Neuronal stem cell (in vitro differentiated cells): ENCODE measurements around the gene TBC1D5.

Source experiments
- DNase-seq: peaks from one replicate; pipeline ENCODE4 v3.0.0-alpha.2; 2013; ENCODE audit warnings: low spot score
- H2AFZ ChIP-seq: one replicate; pipeline ENCODE4 v1.6.1; 2013; ENCODE audit warnings: mild to moderate bottlenecking, low read length, inconsistent platforms
- H2AK5ac ChIP-seq: 2 replicates; pipeline ENCODE4 v1.6.1; 2013; ENCODE audit warnings: low read depth, mild to moderate bottlenecking, inconsistent platforms, low read length, moderate library complexity, mixed read lengths
- H2BK120ac ChIP-seq: 2 replicates; pipeline ENCODE4 v1.6.1; 2013; ENCODE audit warnings: low read depth, mild to moderate bottlenecking, inconsistent platforms, low read length, moderate library complexity, mixed read lengths
- H2BK12ac ChIP-seq: one replicate; pipeline ENCODE4 v1.6.1; 2013; ENCODE audit warnings: low read length, inconsistent platforms
- H2BK15ac ChIP-seq: 2 replicates; pipeline ENCODE4 v1.6.1; 2013; ENCODE audit warnings: mild to moderate bottlenecking, low read length, inconsistent platforms, mixed read lengths
- H2BK5ac ChIP-seq: one replicate; pipeline ENCODE4 v1.6.1; 2013; ENCODE audit warnings: inconsistent platforms, mild to moderate bottlenecking, low read length, moderate library complexity
- H3K14ac ChIP-seq: one replicate; pipeline ENCODE4 v1.6.1; 2013; ENCODE audit warnings: low read length, inconsistent platforms
- H3K18ac ChIP-seq: 2 replicates; pipeline ENCODE4 v1.6.1; 2013; ENCODE audit warnings: low read length, inconsistent platforms
- H3K23ac ChIP-seq: 2 replicates; pipeline ENCODE4 v1.6.1; 2013; ENCODE audit warnings: low read depth, mild to moderate bottlenecking, mixed read lengths, low read length, inconsistent platforms; ENCODE audit not compliant: poor library complexity
- H3K27ac ChIP-seq: replicated peaks from 3 replicates; pipeline ENCODE4 v1.5.1; 2013; ENCODE audit warnings: low read length, inconsistent platforms
- H3K27me3 ChIP-seq, 3 experiments: 2 replicates each; pipeline ENCODE4 v1.6.1; 2013; ENCODE audit warnings: low read length in 3 of 3, mild to moderate bottlenecking in 2 of 3, inconsistent platforms in 1 of 3, low read depth in 1 of 3, mixed read lengths in 1 of 3, moderate library complexity in 1 of 3; ENCODE audit not compliant: control insufficient read depth in 3 of 3, insufficient read depth in 3 of 3
- H3K36me3 ChIP-seq, 2 donors: replicated peaks in 1 of 2; 2 replicates each; pipeline ENCODE4 v1.6.1; 2013; ENCODE audit warnings: low read length in 2 of 2; ENCODE audit not compliant: control insufficient read depth in 2 of 2, insufficient read depth in 2 of 2
- H3K4ac ChIP-seq: 2 replicates; pipeline ENCODE4 v1.6.1; 2013; ENCODE audit warnings: inconsistent platforms, mild to moderate bottlenecking, low read length, moderate library complexity
- H3K4me1 ChIP-seq, 2 donors: 1 replicate in 1 of 2; 2 replicates in 1 of 2; pipeline ENCODE4 v1.6.1; 2013; ENCODE audit warnings: low read length in 2 of 2, low read depth in 1 of 2; ENCODE audit not compliant: control insufficient read depth in 2 of 2, insufficient read depth in 1 of 2
- H3K4me2 ChIP-seq: one replicate; pipeline ENCODE4 v1.6.1; 2013; ENCODE audit warnings: mild to moderate bottlenecking, low read length, inconsistent platforms; ENCODE audit not compliant: insufficient read depth, poor library complexity, severe bottlenecking
- H3K4me3 ChIP-seq, 2 donors: 2 replicates each; pipeline ENCODE4 v1.5.1; 2013; ENCODE audit warnings: low read length in 2 of 2, mild to moderate bottlenecking in 2 of 2, inconsistent platforms in 1 of 2, moderate library complexity in 1 of 2
- H3K79me1 ChIP-seq: one replicate; pipeline ENCODE4 v1.6.1; 2013; ENCODE audit warnings: low read depth, mild to moderate bottlenecking, inconsistent platforms, low read length, moderate library complexity
- H3K9ac ChIP-seq: one replicate; pipeline ENCODE4 v1.6.1; 2013; ENCODE audit warnings: mild to moderate bottlenecking, low read depth, low read length, inconsistent platforms; ENCODE audit not compliant: poor library complexity
- H3K9me3 ChIP-seq, 2 donors: replicated peaks in 1 of 2; 2 replicates each; pipeline versions ENCODE3 to v1.6.1; 2013; ENCODE audit warnings: low read length in 2 of 2, mild to moderate bottlenecking in 2 of 2, inconsistent platforms in 1 of 2, low read depth in 1 of 2, mixed read lengths in 1 of 2, moderate library complexity in 1 of 2; ENCODE audit not compliant: control insufficient read depth in 2 of 2, insufficient read depth in 1 of 2
- H4K8ac ChIP-seq: one replicate; pipeline ENCODE4 v1.6.1; 2013; ENCODE audit warnings: low read depth, mild to moderate bottlenecking, inconsistent platforms, low read length, moderate library complexity
- H4K91ac ChIP-seq: one replicate; pipeline ENCODE4 v1.6.1; 2013; ENCODE audit warnings: low read length, low read depth, mild to moderate bottlenecking, inconsistent platforms; ENCODE audit not compliant: poor library complexity
- WGBS, 2 donors: extraction: QIAGEN DNeasy Blood & Tissue Kit; methylation state at CpG; one replicate each; pipeline ENCODE4 v1.1.7; 2013; ENCODE audit warnings: missing lambda C conversion rate in 2 of 2, mixed read lengths in 1 of 2; ENCODE audit not compliant: insufficient read length in 2 of 2, insufficient replicate concordance in 1 of 2; ENCODE audit errors: extremely low coverage in 2 of 2; 5-methylcytosine and 5-hydroxymethylcytosine counted together

Gene TBC1D5

GRCh38 chr3:17372362-17373210 is 369.8 kb downstream of the TBC1D5 start:
- peaks cover 0 to 7% of the 10 kb centered on the region in 2 donors for H3K36me3 ChIP-seq
- H3K9ac ChIP-seq, result no peak overlapping the region
- no peak overlapping the region for H3K4me3 ChIP-seq
- no peaks in the 10 kb centered on the region for H3K9me3 ChIP-seq
- H3K4me1 ChIP-seq, result no peaks in the 10 kb centered on the region
- no peak overlapping the region for H2AFZ ChIP-seq
- H3K27ac ChIP-seq, result no peak overlapping the region
- H3K14ac ChIP-seq, result no peak overlapping the region
- no peak for DNase-seq
- no peak overlapping the region for H3K18ac ChIP-seq
- no peak overlapping the region for H2BK120ac ChIP-seq
- H3K4ac ChIP-seq, result no peak overlapping the region
- no peak overlapping the region for H4K8ac ChIP-seq
- no peak overlapping the region for H3K23ac ChIP-seq
- no peak overlapping the region for H2BK15ac ChIP-seq
- no peak overlapping the region for H2BK5ac ChIP-seq
- H3K4me2 ChIP-seq, result no peak overlapping the region
- no CpG with 5 or more reads among the region's 4 CpGs for WGBS, 2 donors
- H3K27me3 ChIP-seq, result no peaks in the 10 kb centered on the region
- no peak overlapping the region for H4K91ac ChIP-seq
- no peak overlapping the region for H2AK5ac ChIP-seq
- no peak overlapping the region for H2BK12ac ChIP-seq
- H3K79me1 ChIP-seq, result no peaks in the 10 kb centered on the region

DNA sequence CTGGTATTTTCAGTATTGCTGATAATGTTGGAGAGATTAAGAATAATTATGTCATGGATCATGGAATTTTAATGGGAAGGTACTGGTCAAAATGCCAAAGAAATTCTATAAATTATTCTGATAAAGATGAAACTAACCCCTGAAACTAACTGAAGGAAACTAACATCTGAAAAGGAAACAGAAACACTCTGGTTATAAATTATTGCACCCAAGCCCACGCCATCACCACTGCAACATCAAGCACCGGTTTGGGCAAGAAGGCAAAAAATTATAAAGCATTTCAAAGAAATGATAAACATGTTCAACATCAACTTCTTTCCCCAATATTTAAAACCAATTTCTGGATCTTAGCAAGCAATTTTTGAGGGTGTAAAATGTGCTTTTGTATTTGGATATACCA is 372.5 kb downstream of the TBC1D5 start:
- Histone ChIP-seq H3K9ac (no peak overlapping the region), H3K14ac (no peak overlapping the region), H2AK5ac (no peak overlapping the region), H3K27me3 (no peaks in the 10 kb centered on the region), H2BK5ac (no peak overlapping the region), H3K79me1 (no peaks in the 10 kb centered on the region), H2AFZ (no peak overlapping the region), H3K9me3 (no peaks in the 10 kb centered on the region), H4K91ac (no peak overlapping the region), H3K4ac (no peak overlapping the region), H2BK120ac (no peak overlapping the region), H3K4me1 (no peaks in the 10 kb centered on the region), H3K27ac (no peak overlapping the region), H4K8ac (no peak overlapping the region), H3K36me3 (peaks cover 0 to 7% of the 10 kb centered on the region in 2 donors), H2BK12ac (no peak overlapping the region), H2BK15ac (no peak overlapping the region), H3K18ac (no peak overlapping the region), H3K23ac (no peak overlapping the region), H3K4me2 (no peak overlapping the region), H3K4me3 (no peak overlapping the region)
- DNase-seq, result no peak
- WGBS, 2 donors, result no CpG with 5 or more reads among the region's 2 CpGs

DNA sequence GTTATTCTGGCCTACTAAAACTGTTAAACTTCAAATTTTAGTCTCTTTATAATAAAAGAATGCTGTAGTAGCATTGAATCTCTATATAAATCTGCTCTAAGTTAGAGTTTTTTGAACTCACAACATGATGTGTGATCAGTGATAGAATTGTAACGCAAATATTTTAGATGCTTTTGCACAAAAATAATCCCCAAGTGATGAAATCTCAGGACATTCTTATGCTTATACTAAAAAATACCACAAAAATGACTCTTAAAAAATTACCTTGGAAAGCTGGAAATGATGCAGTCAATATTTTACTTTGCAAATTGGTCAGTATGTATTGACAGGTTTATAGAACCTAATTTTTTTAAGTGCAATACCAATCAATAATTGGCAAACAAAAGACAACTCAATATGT is 375.3 kb downstream of the TBC1D5 start:
- Histone ChIP-seq H3K27me3 (no peaks in the 10 kb centered on the region), H2BK5ac (no peak overlapping the region), H2BK120ac (no peak overlapping the region), H3K23ac (no peak overlapping the region), H3K9ac (no peak overlapping the region), H3K4me2 (no peak overlapping the region), H2BK12ac (no peak overlapping the region), H3K79me1 (no peaks in the 10 kb centered on the region), H3K14ac (no peak overlapping the region), H3K4me3 (no peak overlapping the region), H2AK5ac (no peak overlapping the region), H3K36me3 (peaks cover 0 to 7% of the 10 kb centered on the region in 2 donors), H3K4me1 (no peaks in the 10 kb centered on the region), H3K4ac (no peak overlapping the region), H2BK15ac (no peak overlapping the region), H4K91ac (no peak overlapping the region), H4K8ac (no peak overlapping the region), H2AFZ (no peak overlapping the region), H3K9me3 (no peaks in the 10 kb centered on the region), H3K18ac (no peak overlapping the region), H3K27ac (no peak overlapping the region)
- WGBS, 2 donors, result no CpG with 5 or more reads among the region's 1 CpG
- DNase-seq, result no peak

- H3K79me1 ChIP-seq, result no peaks in the 10 kb centered on the region
These were observed 381.4 kb downstream of the TBC1D5 start for GRCh38 chr3:17360991-17361390.

More at GRCh38 chr3:17360991-17361390, 381.4 kb downstream of the TBC1D5 start:
- Histone ChIP-seq H3K18ac (no peak overlapping the region), H2AFZ (no peak overlapping the region), H3K23ac (no peak overlapping the region), H2BK120ac (no peak overlapping the region), H3K36me3 (no peaks in the 10 kb centered on the region), H4K8ac (no peak overlapping the region), H3K4me1 (peaks cover 2 to 4% of the 10 kb centered on the region in 2 donors), H2AK5ac (no peak overlapping the region), H4K91ac (no peak overlapping the region), H3K14ac (no peak overlapping the region), H3K9me3 (no peaks in the 10 kb centered on the region), H3K4me2 (no peak overlapping the region), H3K4me3 (no peak overlapping the region), H2BK12ac (no peak overlapping the region), H3K27ac (no peak overlapping the region), H2BK5ac (no peak overlapping the region), H3K27me3 (no peaks in the 10 kb centered on the region), H3K9ac (no peak overlapping the region), H2BK15ac (no peak overlapping the region), H3K4ac (no peak overlapping the region)
- no peak for DNase-seq
- no CpG with 5 or more reads among the region's 3 CpGs for WGBS, 2 donors
